GM12872 (cell line): ENCODE results near the gene ATP10A.

Experiments
- CTCF ChIP-seq: IDR thresholded peaks from 3 replicates; pipeline ENCODE4 v1.5.1; 2011; ENCODE audit warnings: low read depth, mild to moderate bottlenecking, low read length, moderate library complexity; ENCODE audit not compliant: insufficient read depth

The ATP10A gene

GRCh38 chr15:25721605-25721955 is 141.5 kb downstream of the ATP10A start:
- TF ChIP-seq CTCF, result no peak

- TF ChIP-seq CTCF, result no peak
These were observed 143.8 kb downstream of the ATP10A start for GRCh38 chr15:25719101-25719985.

- TF ChIP-seq CTCF, result no peak
These were observed 144.5 kb downstream of the ATP10A start for GRCh38 chr15:25718597-25718996.

GRCh38 chr15:25718169-25718536 is 145.0 kb downstream of the ATP10A start:
- TF ChIP-seq CTCF, result no peak

GRCh38 chr15:25717457-25718168 is 145.5 kb downstream of the ATP10A start:
- TF ChIP-seq CTCF, result no peak

GRCh38 chr15:25717127-25717456 is 146.0 kb downstream of the ATP10A start:
- TF ChIP-seq CTCF, result no peak

GRCh38 chr15:25716414-25717126 is 146.6 kb downstream of the ATP10A start:
- TF ChIP-seq CTCF, result no peak
